Gastroesophageal sphincter (tissue), 3 donors: ENCODE data around the gene MSH3.

Experiments
- POLR2A ChIP-seq, 2 donors: fragments of 450-650 bp; IDR thresholded peaks; one replicate each; pipeline ENCODE4 v1.6.1; 2017; ENCODE audit warnings: antibody characterized with exemption in 2 of 2, mild to moderate bottlenecking in 2 of 2, moderate library complexity in 1 of 2
- TF ChIP-seq, protein P1 (sequence below), 4 experiments: fragments of 200-600 bp in 2 of 4; fragments of 450-650 bp in 2 of 4; sonication (generic) in 1 of 4; IDR thresholded peaks; one replicate each; pipeline ENCODE4 v1.5.1; 2017 to 2019; ENCODE audit warnings: antibody characterized with exemption in 4 of 4, mild to moderate bottlenecking in 2 of 4, moderate library complexity in 2 of 4

DNA sequence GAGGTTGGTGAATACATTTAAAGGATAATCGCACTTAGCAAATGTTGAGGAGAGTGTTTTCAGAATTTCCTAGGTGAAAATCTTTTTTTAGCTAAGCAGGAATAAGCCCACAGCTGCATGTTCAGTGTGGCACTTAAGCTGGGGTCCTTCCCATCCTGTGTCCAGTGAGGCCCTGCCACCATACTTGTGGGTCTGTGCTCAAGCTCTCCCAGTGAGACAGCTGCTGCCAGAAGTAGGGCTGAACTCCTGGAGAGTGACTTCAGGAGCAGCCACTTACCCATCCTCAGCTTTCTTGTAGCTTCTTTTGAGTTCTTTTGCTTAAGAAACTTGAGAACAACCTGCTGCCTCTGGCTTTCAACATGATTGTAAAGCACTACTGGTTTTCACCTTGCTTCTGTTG is 110.3 kb downstream of the MSH3 start:
- TF ChIP-seq POLR2A (IDR thresholded peaks at IDR 0.05): no peak
- TF ChIP-seq, protein P1, sequence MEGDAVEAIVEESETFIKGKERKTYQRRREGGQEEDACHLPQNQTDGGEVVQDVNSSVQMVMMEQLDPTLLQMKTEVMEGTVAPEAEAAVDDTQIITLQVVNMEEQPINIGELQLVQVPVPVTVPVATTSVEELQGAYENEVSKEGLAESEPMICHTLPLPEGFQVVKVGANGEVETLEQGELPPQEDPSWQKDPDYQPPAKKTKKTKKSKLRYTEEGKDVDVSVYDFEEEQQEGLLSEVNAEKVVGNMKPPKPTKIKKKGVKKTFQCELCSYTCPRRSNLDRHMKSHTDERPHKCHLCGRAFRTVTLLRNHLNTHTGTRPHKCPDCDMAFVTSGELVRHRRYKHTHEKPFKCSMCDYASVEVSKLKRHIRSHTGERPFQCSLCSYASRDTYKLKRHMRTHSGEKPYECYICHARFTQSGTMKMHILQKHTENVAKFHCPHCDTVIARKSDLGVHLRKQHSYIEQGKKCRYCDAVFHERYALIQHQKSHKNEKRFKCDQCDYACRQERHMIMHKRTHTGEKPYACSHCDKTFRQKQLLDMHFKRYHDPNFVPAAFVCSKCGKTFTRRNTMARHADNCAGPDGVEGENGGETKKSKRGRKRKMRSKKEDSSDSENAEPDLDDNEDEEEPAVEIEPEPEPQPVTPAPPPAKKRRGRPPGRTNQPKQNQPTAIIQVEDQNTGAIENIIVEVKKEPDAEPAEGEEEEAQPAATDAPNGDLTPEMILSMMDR (IDR thresholded peaks at IDR 0.05): no peak
